ENCODE measurements around the gene NRARP. TPM values are rescaled to one million over a fixed set of nuclear protein-coding genes. Genes with fewer than 3 reads are reported as not detected.
"Not testable (repeated sequence)": the region's sequence is repeated elsewhere in the genome, so short reads cannot be mapped to it uniquely, and the experiment has no call there.

NRARP gene
- polyA plus RNA-seq (ENCODE audit: insufficient read length in 4 of 4), result 1 to 10 TPM; 5.7 to 8.5 (median 8.2) TPM

GRCh38 chr9:137302118-137302448 is at the start of gene NRARP:
TSS of gene NRARP (minus strand) at chr9:137302271. CDS start at chr9:137301928, 343 bp downstream.
- no peak for DNase-seq (ENCODE audit: low read depth in 4 of 4, low spot score in 2 of 4)

GRCh38 chr9:137350696-137351584 is 48.9 kb upstream of the NRARP start:
- DNase-seq (ENCODE audit: low read depth in 4 of 4, low spot score in 2 of 4), result no peak

GRCh38 chr9:137349471-137350033 is 47.5 kb upstream of the NRARP start:
- no peak for DNase-seq (ENCODE audit: low read depth in 4 of 4, low spot score in 2 of 4)

GRCh38 chr9:137348769-137349470 is 46.8 kb upstream of the NRARP start:
- no peak for DNase-seq (ENCODE audit: low read depth in 4 of 4, low spot score in 2 of 4)

GRCh38 chr9:137347928-137348327 is 45.9 kb upstream of the NRARP start:
- DNase-seq (ENCODE audit: low read depth in 4 of 4, low spot score in 2 of 4), result no peak

GRCh38 chr9:137342482-137342881 is 40.4 kb upstream of the NRARP start:
- no peak for DNase-seq (ENCODE audit: low read depth in 4 of 4, low spot score in 2 of 4)

- no peak for DNase-seq (ENCODE audit: low read depth in 4 of 4, low spot score in 2 of 4)
Observed at GRCh38 chr9:137341227-137341626, 39.2 kb upstream of the NRARP start.

- not testable (repeated sequence) for DNase-seq (ENCODE audit: low read depth in 4 of 4, low spot score in 2 of 4)
Observed at GRCh38 chr9:137339908-137340462, 37.9 kb upstream of the NRARP start.

GRCh38 chr9:137339045-137339907 is 37.2 kb upstream of the NRARP start:
- no peak for DNase-seq (ENCODE audit: low read depth in 4 of 4, low spot score in 2 of 4)

- no peak for DNase-seq (ENCODE audit: low read depth in 4 of 4, low spot score in 2 of 4)
Observed at GRCh38 chr9:137336735-137337134, 34.7 kb upstream of the NRARP start.

GRCh38 chr9:137333016-137333671 is 31.1 kb upstream of the NRARP start:
- DNase-seq (ENCODE audit: low read depth in 4 of 4, low spot score in 2 of 4), result no peak

GRCh38 chr9:137331929-137332328 is 29.9 kb upstream of the NRARP start:
- no peak for DNase-seq (ENCODE audit: low read depth in 4 of 4, low spot score in 2 of 4)

- no peak for DNase-seq (ENCODE audit: low read depth in 4 of 4, low spot score in 2 of 4)
Observed at GRCh38 chr9:137330689-137331088, 28.6 kb upstream of the NRARP start.

- not testable (repeated sequence) for DNase-seq (ENCODE audit: low read depth in 4 of 4, low spot score in 2 of 4)
Observed at GRCh38 chr9:137329590-137329989, 27.5 kb upstream of the NRARP start.

- DNase-seq (ENCODE audit: low read depth in 4 of 4, low spot score in 2 of 4), result not testable (repeated sequence)
Observed at GRCh38 chr9:137327641-137328550, 25.8 kb upstream of the NRARP start.

GRCh38 chr9:137326445-137327065 is 24.5 kb upstream of the NRARP start:
- DNase-seq (ENCODE audit: low read depth in 4 of 4, low spot score in 2 of 4), result no peak

- DNase-seq (ENCODE audit: low read depth in 4 of 4, low spot score in 2 of 4), result no peak
Observed at GRCh38 chr9:137325799-137326198, 23.7 kb upstream of the NRARP start.

GRCh38 chr9:137325124-137325523 is 23.1 kb upstream of the NRARP start:
- DNase-seq (ENCODE audit: low read depth in 4 of 4, low spot score in 2 of 4), result no peak
